Endodermal cell (in vitro differentiated cells): ENCODE measurements around the gene AGR3. TPM values are rescaled to one million over a fixed set of nuclear protein-coding genes. Genes with fewer than 3 reads are reported as not detected.

Experiments
- DNase-seq: peaks from one replicate; pipeline ENCODE4 v3.0.0-alpha.2; 2017
- H3K27ac ChIP-seq: 2 replicates; pipeline ENCODE4 v1.5.1; 2013; ENCODE audit warnings: mild to moderate bottlenecking, low read depth, low read length, moderate library complexity
- H3K27me3 ChIP-seq: 2 replicates; pipeline ENCODE4 v1.6.1; 2013; ENCODE audit warnings: mild to moderate bottlenecking, low read length, moderate library complexity; ENCODE audit not compliant: insufficient read depth, control insufficient read depth, poor library complexity, severe bottlenecking
- H3K36me3 ChIP-seq: 2 replicates; pipeline ENCODE4 v1.7.0; 2013; ENCODE audit warnings: mild to moderate bottlenecking, low read length, moderate library complexity; ENCODE audit not compliant: control insufficient read depth, insufficient read depth
- H3K4me1 ChIP-seq: one replicate; pipeline ENCODE4 v1.7.0; 2013; ENCODE audit warnings: low read length; ENCODE audit not compliant: control insufficient read depth, insufficient read depth
- H3K4me3 ChIP-seq: 2 replicates; pipeline ENCODE4 v1.5.1; 2013; ENCODE audit warnings: mild to moderate bottlenecking, low read length, moderate library complexity
- H3K9ac ChIP-seq: 2 replicates; pipeline ENCODE4 v1.6.1; 2013; ENCODE audit warnings: mild to moderate bottlenecking, low read length, moderate library complexity; ENCODE audit not compliant: poor library complexity, severe bottlenecking; ENCODE audit errors: extremely low read depth
- H3K9me3 ChIP-seq: 2 replicates; pipeline ENCODE4 v1.6.1; 2013; ENCODE audit warnings: mild to moderate bottlenecking, low read length, moderate library complexity; ENCODE audit not compliant: control insufficient read depth
- H3K27ac Mint-ChIP-seq: 2 replicates; pipeline ENCODE4 v1.8.0; 2020; ENCODE audit warnings: mixed read lengths
- H3K27me3 Mint-ChIP-seq: 2 replicates; pipeline ENCODE4 v1.8.0; 2021; ENCODE audit warnings: mild to moderate bottlenecking, mixed read lengths; ENCODE audit not compliant: insufficient read depth
- H3K36me3 Mint-ChIP-seq: 2 replicates; pipeline ENCODE4 v1.8.0; 2020; ENCODE audit warnings: low read depth, mixed read lengths
- H3K4me1 Mint-ChIP-seq: 2 replicates; pipeline ENCODE4 v1.8.0; 2020; ENCODE audit warnings: mixed read lengths
- H3K4me3 Mint-ChIP-seq: 2 replicates; pipeline ENCODE4 v1.8.0; 2020; ENCODE audit warnings: mild to moderate bottlenecking, moderate library complexity, mixed read lengths
- H3K9me3 Mint-ChIP-seq: 2 replicates; pipeline ENCODE4 v1.8.0; 2020; ENCODE audit warnings: mild to moderate bottlenecking, mixed read lengths
- CTCF ChIP-seq: fragments of 200-600 bp; sonication (generic); conservative IDR thresholded peaks from 2 replicates; pipeline ENCODE4 v1.5.0; 2021; ENCODE audit warnings: antibody characterized with exemption, mild to moderate bottlenecking
- WGBS, 2 experiments: methylation state at CpG; one replicate each; pipeline versions ENCODE4 v1.1.5 to v1.1.7; 2013; ENCODE audit warnings: missing lambda C conversion rate in 2 of 2, mixed read lengths in 1 of 2; ENCODE audit not compliant: insufficient coverage in 1 of 2, insufficient read length in 1 of 2; 5-methylcytosine and 5-hydroxymethylcytosine counted together
- total RNA-seq, 2 donors: library from RNA; stranded (reverse); fragmentation: NEBNext Ultra II Directional in 1 of 2; extraction: Animal tissue kit (Norgen Biotek cat#: 25700) in 1 of 2; gene quantifications; 2 replicates in 1 of 2; 3 replicates in 1 of 2; pipeline ENCODE4 v1.2.1, GENCODE V29; 2021

AGR3 gene
- total RNA-seq, 2 donors from 2014 or later, result not detected

GRCh38 chr7:16810573-16810972, 71.2 kb downstream of the AGR3 start:
- no peaks in the 10 kb centered on the region for H3K9me3 Mint-ChIP-seq
- Histone ChIP-seq H3K27ac (no peak overlapping the region), H3K36me3 (no peaks in the 10 kb centered on the region), H3K9ac (no peak overlapping the region), H3K4me1 (no peaks in the 10 kb centered on the region), H3K27me3 (no peaks in the 10 kb centered on the region), H3K4me3 (no peak overlapping the region), H3K9me3 (no peaks in the 10 kb centered on the region)
- no peak for DNase-seq
- H3K4me3 Mint-ChIP-seq, result no peak overlapping the region
- TF ChIP-seq CTCF, result no peak
- H3K4me1 Mint-ChIP-seq, result peaks cover 5% of the 10 kb centered on the region
- H3K27me3 Mint-ChIP-seq, result no peaks in the 10 kb centered on the region
- H3K27ac Mint-ChIP-seq, result no peak overlapping the region
- no peaks in the 10 kb centered on the region for H3K36me3 Mint-ChIP-seq
- WGBS, 2 experiments, result 89 to 90% methylated on average over 5 of the region's 5 CpGs

- Mint-ChIP-seq H3K4me3 (no peak overlapping the region), H3K36me3 (no peaks in the 10 kb centered on the region), H3K27ac (no peak overlapping the region), H3K4me1 (peaks cover 7% of the 10 kb centered on the region), H3K9me3 (no peaks in the 10 kb centered on the region), H3K27me3 (no peaks in the 10 kb centered on the region)
- Histone ChIP-seq H3K9ac (no peak overlapping the region), H3K27me3 (no peaks in the 10 kb centered on the region), H3K4me1 (no peaks in the 10 kb centered on the region), H3K4me3 (no peak overlapping the region), H3K36me3 (no peaks in the 10 kb centered on the region), H3K9me3 (no peaks in the 10 kb centered on the region), H3K27ac (no peak overlapping the region)
- DNase-seq, result no peak
- no peak for TF ChIP-seq CTCF
- WGBS, 2 experiments, result 86 to 94% methylated on average over 2 of the region's 2 CpGs
Measured at GRCh38 chr7:16810112-16810511, 71.7 kb downstream of the AGR3 start.

Other genes with a start within 250 kb of the AGR3 start
- 10 to 100 TPM; 37.7 to 73.4 TPM for gene ANKMY2, start 236.2 kb downstream of the AGR3 start, total RNA-seq
- 10 to 100 TPM; 75.1 to 87.7 TPM for gene BZW2, start 235.8 kb downstream of the AGR3 start, total RNA-seq
- 10 to 100 TPM; 34.9 to 51.2 TPM for gene TSPAN13, start 128.2 kb downstream of the AGR3 start, total RNA-seq
- not detected for gene AGR2, start 77.0 kb downstream of the AGR3 start, total RNA-seq